Hypothalamus (tissue), 51 donors: ENCODE data around the gene RABGGTA.

Source experiments
- DNase-seq, 51 donors: peaks; one replicate each; lab custom pipeline; 2025; lab: John Stamatoyannopoulos, UW

RABGGTA gene

GRCh38 chr14:24262821-24263733 is 8.3 kb downstream of the RABGGTA start, which contains the start of gene TGM1:
Gene TGM1, minus strand, starts transcription at chr14:24263177. Its CDS starts 825 bp downstream, at chr14:24262352.
- no peak for DNase-seq

GRCh38 chr14:24261969-24262327 is 9.4 kb downstream of the RABGGTA start:
- no peak for DNase-seq

- DNase-seq: no peak
Observed at GRCh38 chr14:24261256-24261968, 10.0 kb downstream of the RABGGTA start.

DNA sequence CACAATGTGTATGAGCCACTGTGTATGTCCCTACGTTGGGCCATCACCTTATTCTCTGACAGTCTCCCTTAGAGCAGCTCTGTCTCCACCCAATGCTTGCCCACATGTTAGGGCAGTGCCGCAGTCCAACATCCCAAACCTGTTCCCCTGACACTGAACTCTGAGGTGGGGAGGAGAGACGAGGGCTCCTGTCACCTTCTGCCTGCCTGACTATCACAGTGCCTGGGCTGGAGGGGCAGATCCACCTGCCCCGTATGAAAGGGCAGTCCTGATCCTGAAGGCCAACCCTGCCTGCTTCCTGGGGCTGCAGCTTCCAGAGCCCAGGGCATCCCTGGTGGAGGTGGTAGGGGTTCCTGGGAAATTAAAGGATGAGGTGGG is 10.6 kb downstream of the RABGGTA start:
- no peak for DNase-seq

DNA sequence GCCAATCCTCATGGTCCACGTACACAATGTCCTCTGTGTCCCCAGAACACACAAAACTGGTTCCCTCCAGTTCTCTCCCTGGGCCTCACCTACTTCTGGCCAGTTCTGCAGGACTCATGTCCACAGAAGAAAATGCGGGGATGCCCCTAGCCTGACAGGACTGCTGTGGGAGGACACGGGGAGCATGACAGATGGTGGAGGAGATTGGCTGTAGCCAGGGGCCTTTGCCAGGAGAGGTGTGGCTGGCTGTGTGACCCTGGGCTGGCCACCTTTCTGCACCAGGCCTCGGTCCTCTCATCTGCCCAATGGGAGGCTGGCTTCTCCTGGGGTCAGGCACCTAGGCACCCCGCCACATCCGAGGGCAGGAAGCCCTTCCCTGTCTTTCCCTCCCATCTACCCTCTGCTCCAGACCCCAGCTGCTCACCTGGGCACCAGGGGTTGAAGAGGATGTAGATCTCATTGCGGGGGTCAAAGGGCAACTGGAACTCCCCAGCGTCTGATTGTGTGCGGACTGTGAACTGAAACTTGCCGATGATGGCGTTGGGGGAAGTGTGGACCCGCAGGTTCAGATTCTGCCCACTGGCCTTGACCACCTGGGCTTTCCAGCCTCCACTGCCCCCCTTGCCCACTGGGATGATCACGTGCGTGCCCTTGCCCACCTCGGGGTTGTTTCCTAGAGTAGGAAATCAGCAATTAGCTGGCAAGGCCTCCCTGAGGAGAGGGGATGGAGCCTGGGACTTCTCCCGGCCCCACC is 11.2 kb downstream of the RABGGTA start:
- no peak for DNase-seq

- DNase-seq: no peak
Observed at GRCh38 chr14:24259282-24260025, 11.9 kb downstream of the RABGGTA start.

GRCh38 chr14:24258548-24259265 is 12.7 kb downstream of the RABGGTA start:
- no peak for DNase-seq

DNA sequence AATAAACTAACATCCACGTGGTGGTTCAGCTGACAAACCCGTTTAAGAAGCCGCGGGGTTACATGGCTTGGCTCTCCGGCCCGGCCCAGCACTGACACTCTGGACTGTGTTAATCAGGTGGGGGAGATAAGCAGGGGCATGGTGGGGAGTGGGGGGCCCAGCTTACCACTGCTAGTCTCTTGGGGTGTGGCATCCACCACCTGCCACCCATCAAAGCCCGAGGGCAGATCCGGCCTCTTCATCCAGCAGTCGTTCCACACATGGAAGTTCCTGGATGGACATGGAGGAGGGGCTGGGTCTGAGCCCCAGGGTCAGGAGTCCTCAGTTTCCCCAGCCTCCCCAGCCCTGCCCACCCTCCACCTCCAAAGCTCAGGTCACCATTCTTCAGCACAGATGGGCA is 13.3 kb downstream of the RABGGTA start:
- no peak for DNase-seq

GRCh38 chr14:24256960-24257359 is 14.4 kb downstream of the RABGGTA start:
- no peak for DNase-seq

- no peak for DNase-seq
Observed at GRCh38 chr14:24255931-24256711, 15.3 kb downstream of the RABGGTA start.

GRCh38 chr14:24255438-24255837 is 16.0 kb downstream of the RABGGTA start:
- no peak for DNase-seq

GRCh38 chr14:24254630-24255392 is 16.6 kb downstream of the RABGGTA start:
- DNase-seq: no peak

- DNase-seq: no peak
Observed at GRCh38 chr14:24253936-24254335, 17.5 kb downstream of the RABGGTA start.

DNA sequence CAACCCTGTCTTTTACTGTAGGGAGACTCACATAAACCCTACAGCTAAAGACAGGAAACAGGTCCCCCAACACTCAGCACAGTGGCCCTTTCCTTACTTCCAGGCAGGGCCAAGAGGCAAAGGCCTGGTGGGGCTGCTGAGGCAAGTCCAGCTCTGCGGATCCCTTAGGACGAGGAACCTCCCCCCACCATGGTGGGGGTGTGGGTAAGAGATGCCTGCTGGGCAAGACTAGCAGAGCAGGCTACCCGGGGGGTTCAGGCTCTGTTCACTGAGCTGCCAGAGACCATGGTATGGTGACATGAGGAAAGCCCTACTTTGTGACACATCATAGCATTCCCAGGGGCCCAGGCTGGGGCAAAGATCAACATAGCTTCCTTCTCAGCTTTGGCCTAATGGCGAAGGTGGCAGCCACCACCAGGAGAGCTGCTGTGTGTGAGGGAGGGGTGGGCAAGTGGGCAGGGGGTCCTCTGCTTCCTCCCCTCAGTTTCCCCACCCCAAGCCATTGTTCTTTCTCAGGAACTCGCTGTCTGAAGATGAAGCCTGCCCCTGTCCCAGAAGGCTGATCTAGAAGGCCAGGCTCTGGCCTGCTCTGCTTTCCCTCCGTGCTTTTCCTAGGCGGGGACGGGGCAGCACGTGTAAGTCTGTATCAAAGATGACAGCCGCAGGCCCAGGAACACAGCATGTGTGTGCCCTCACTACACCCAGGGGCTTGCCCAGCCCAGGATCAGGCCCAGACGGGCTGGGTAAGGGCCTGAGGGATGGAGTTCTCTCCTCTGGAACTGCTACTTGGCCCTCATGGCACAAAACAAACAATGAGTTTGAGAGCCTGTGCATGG is 18.9 kb downstream of the RABGGTA start:
- DNase-seq: no peak

- no peak for DNase-seq
Observed at GRCh38 chr14:24251880-24252288, 19.5 kb downstream of the RABGGTA start.

DNA sequence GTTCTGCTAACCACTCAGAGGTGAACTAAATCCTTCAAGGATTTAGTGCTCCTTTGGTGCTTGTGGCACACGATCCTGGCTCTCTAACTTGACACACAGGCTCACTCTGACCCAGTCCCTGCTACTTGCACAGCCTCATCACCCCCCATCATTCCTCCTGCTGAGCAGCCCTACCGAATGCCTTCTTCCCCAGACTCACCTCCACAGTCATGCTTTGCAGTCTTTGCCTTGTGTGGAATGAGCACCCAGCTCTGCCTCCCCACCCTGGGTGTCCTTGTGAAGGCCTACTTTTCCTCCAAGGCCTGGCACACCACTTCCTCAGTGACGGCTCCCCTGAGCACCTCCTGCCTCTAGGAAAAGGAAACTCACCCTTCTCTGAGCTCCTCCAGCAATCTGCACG is 21.0 kb downstream of the RABGGTA start:
- DNase-seq: no peak
